GM12872 (cell line): ENCODE results near the gene GMDS.

Source experiments
- CTCF ChIP-seq: IDR thresholded peaks from 3 replicates; pipeline ENCODE4 v1.5.1; 2011; ENCODE audit warnings: low read depth, mild to moderate bottlenecking, low read length, moderate library complexity; ENCODE audit not compliant: insufficient read depth

GMDS gene

GRCh38 chr6:2245103-2245876 is at the start of gene GMDS:
GMDS (minus strand) TSS chr6:2245605.
- no peak for TF ChIP-seq CTCF

- TF ChIP-seq CTCF = no peak
Measured at GRCh38 chr6:2285510-2285909, 40.1 kb upstream of the GMDS start.

- no peak for TF ChIP-seq CTCF
Measured at GRCh38 chr6:2275892-2276242, 30.5 kb upstream of the GMDS start.

- no peak for TF ChIP-seq CTCF
Measured at GRCh38 chr6:2274981-2275891, 29.8 kb upstream of the GMDS start.

- TF ChIP-seq CTCF = no peak
Measured at GRCh38 chr6:2272696-2273095, 27.3 kb upstream of the GMDS start.

- TF ChIP-seq CTCF = no peak
Measured at GRCh38 chr6:2270054-2270453, 24.6 kb upstream of the GMDS start.

- TF ChIP-seq CTCF = no peak
Measured at GRCh38 chr6:2266841-2267240, 21.4 kb upstream of the GMDS start.
